Activated CD4-positive, alpha-beta T cell treated with anti-CD3 and anti-CD28 coated beads, Interleukin-2, amount 50 U/mL, for 1 hour (primary cell): ENCODE measurements around the gene HIVEP3.
A peak's percentile ranks its signal among the peaks of the same experiment; 100 is the strongest.

Experiments
- DNase-seq: peaks from one replicate; pipeline ENCODE4 v3.0.0-alpha.2; 2020

HIVEP3 gene

DNA sequence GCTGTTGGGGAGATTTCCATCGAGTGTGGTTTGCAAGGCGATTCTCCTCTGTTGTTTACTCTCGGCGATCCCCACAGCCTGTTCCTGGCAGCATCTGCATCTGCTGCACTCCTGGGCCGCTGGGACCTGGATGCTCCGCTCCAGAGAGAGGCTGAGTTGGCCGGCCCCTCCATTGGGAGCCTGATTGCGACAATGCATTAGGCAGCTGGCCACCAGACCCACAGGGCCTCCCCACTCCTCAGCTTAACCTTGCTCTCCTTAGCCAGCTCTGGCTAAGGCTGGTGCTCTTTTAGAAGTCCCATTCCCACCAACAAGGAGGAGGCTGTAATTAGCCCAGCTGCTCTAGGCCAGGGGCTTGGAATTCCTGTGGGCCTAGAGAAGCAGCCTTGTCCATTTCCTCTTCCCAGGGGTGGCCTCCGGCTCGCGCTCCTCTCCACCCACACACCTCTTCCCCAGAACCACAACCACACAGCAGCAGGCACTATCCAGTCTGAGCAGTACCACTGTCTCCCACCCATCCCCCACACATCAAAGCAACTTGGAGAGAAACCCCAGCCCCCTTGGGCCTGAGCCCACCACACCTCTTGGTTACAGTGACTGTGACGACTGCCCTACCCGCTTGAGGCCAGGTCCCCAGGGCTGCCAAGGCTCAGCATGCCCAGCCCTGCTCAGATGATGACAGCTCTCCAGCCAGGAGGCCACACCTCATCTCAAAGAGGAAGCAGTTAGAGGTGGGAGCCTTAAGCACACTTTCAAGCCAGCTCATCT is 240.4 kb downstream of the HIVEP3 start:
- DNase-seq: no peak

DNA sequence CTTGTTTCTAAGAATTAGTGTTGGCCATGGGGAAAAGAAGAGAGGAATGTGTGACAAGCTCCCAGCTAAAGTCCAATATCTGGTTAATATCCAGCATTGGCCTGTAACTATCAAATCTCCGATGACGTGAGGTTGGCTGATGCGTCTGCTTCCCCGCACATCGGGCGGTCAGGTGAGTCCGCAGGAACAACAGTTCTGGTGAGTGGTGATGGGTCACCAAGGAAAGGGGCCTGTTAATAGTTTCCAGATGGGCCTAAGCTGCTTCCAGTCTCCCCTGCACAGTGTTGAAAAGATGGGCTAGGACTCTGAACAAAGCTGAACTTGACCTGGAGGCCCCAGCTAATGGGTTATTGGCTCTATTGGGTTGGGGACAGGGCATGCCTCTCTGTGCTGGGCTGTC is 241.1 kb downstream of the HIVEP3 start:
- no peak for DNase-seq

DNA sequence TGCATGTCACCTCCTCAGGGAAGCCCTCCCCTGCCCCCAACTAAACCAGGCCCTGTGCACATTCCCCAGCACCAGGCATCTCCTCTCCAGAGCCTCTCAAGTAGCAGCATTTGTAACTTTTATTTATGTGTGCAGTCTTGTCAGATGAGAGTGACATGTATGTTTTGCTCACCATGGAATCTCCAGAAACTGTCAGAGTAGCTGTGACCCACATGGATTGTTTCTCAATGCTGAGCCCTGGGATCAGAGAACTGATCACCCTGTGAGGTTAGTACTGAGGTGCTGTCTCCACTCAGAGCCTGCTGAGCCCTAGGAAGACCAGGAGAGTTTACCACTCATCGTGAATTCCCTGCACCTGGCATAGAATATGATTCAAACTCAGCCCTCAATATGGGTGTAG is 243.3 kb downstream of the HIVEP3 start:
- no peak for DNase-seq

DNA sequence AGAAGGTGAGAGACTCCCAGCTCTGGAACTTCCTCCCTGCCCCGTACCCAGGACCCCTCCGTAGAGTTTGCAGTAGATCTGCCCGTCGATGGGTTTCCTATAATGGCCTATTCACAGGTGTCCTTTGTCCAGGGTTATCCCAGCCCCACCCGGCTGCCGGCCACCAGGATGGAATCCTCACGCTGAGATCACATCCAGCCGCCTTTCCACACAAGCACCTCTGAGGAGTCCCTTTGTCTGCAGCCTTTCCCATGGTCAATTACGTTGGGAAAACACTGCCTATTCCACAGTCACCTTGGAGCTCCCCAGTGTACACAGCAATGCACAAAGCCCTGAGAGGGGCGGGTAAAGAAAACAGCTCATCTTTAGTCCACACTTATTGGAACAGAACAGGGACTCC is 244.2 kb downstream of the HIVEP3 start:
- DNase-seq: no peak

DNA sequence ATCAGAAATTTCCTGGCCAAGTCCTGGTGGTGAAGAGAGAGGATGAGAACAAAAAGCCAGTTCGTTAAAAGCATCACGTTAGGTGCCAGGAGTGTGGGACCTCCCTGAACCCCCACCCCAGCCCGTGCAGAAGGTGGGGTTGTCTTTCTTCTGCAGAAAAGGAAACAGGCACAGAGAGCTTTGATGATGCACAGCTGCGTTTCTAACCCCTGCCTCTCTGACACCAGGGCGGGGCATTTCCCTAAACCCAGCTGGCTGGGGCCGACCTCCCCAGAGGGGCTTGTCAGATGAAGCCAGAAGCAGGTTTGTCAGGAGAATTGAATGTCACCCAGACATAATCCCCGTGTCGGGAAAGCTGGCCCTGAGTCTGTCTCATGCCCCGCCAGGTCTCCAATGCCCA is 244.9 kb downstream of the HIVEP3 start:
- peak; percentile 27 for DNase-seq

DNA sequence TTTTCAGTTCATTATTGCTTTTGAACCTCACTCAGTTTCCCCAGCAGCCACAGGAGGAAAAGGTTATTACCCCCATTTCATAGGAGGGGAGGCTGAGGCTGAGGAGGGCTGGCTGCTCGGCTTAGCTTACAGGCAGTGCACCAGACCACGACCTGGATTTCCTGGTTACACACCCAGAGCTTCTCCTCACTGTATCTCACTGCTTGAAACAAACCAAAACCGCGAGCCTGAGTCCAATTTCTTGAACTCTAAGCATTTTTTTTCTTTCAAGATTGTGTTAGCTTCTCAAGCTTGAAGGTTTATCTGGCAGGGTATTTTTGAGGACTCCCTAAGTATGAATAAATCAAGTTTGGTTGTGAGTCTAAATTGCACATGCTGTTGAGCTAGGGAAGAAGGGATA is 245.3 kb downstream of the HIVEP3 start:
- peak; percentile 45 for DNase-seq

DNA sequence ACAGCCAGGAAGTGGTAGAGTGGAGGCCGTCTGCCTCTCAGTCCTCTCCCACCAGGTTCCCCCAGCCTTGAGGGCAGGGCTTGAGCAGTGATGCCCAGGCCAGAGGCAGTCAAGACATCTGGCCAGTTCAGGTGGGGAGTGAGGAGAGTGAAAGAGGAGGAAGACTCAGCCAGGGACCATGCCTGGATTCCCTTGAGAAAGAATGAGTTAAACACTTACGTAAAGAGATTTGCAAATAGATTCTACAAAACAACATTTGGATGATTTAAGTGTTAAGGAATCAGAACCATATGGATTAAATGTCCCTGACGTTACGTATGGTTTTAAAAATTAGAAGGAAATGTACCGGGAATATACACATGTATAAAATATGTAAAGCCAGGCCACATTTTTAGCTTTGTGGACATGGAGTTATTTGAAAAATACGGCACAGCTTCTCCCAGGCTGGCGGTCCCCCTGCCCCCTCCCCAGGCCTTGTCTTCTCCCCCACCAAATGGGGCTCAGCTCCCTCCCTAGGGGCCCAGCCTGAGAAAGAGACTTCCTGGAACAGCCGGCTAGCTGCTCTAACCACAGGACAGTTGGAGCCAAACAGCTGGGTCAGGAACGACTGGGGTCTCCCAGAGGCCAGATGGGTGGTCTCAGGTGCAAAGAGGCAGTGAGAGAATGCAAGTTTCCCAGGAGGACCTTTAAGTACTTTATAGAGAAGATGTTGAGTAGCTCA is 245.9 kb downstream of the HIVEP3 start:
- DNase-seq: no peak

DNA sequence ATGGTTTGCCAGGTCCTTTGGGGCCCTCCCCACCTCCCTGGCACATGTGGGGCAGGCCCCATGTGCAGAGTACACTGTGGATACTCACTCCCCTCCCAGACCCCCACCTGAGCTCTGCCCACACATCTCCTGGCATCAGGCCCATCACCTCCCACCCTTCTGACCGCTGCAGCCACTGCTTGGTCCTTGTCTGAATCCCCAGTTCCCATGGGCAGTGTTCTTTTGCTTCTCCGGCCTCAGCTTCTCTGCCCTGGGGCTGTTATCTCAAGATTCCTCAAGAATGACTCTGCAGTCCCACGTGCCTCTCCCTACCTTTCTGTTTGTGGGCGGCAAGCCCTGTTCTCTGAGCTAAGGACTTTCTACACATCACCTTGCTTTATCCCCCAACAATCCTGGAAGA is 246.5 kb downstream of the HIVEP3 start:
- DNase-seq: no peak

DNA sequence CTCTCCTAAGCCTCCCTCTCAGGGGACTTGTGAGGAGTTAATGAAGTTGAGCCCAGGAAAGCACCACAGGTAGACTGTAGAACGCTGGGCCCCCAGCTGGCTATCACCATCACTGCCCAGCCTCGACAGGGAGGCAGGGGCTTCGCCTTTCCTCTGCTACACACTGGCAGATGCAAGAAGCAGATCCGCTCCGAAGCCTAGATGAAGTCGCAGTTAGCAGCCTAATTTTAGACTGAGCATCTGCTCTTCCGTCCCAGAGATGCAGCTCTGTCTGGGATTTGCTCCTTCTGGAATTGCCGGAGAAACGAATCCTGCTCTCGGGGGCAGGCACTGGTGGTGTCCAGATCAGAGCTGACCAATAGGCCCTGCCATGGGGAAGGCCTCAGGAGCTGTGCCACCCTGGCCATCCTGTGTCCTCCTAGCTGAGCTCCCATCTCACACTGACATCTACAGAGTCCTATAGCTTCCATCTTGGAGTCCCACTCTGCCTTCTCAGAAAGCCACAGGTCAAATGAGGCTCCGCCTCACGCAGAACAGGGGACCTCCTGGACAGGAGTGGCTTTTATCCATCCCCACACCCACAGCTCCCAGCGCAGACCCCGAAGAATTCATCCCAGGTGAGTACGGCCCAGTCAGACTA is 247.5 kb downstream of the HIVEP3 start:
- DNase-seq: no peak

DNA sequence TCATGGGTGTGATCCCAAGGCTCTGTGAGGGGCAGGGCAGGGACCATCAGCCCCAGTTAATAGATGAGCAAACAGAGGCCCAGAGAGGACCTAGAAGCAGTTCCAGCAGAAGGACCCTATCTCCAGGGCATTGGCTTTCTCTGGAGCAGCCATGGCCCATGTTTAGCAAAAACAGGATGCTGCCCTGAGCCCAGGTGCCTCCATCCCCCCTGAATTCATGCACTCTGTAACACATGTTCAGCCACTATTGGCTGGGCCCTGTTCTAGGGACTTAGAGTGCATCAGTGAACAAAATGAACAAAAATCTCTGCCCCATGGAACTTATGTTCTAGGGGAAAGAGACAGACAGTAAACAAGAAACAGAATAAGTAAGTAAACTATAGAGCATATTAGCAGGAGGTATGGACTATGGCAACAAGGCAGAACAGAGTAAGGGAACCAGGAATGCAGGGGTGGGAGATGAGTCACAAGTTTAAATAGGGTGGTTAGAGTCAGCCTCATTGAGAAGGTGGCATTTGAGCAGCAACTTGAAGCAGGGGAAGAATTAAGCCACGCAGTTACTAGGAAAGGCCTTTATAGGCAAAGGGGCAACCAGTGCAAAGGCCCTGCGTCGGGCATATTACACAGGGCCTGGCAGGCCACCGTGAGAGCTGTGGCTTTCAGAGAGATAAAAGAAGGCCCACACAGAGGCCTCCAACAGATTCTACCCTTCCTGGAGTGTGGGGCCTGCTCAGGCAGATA is 248.3 kb downstream of the HIVEP3 start:
- no peak for DNase-seq

DNA sequence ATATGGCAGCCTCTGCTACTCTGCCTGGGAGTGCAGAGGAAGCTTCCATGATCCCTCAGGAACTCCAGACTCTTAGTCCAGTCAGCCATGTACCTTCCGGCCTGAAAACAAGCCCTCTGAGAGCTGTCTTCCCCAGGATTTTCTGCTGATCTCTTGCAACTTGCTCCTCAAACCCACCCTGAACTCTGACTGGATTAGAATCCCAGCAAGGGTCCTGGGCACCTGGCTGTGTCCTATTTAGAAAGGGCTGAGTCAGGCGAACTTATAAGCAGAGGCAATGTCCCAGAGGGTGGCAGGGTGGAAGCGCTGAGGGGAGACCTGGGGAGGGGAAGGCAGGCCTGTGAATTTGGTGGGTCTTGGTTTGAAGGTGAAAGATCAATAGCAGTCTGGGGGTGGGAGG is 249.8 kb downstream of the HIVEP3 start:
- no peak for DNase-seq

DNA sequence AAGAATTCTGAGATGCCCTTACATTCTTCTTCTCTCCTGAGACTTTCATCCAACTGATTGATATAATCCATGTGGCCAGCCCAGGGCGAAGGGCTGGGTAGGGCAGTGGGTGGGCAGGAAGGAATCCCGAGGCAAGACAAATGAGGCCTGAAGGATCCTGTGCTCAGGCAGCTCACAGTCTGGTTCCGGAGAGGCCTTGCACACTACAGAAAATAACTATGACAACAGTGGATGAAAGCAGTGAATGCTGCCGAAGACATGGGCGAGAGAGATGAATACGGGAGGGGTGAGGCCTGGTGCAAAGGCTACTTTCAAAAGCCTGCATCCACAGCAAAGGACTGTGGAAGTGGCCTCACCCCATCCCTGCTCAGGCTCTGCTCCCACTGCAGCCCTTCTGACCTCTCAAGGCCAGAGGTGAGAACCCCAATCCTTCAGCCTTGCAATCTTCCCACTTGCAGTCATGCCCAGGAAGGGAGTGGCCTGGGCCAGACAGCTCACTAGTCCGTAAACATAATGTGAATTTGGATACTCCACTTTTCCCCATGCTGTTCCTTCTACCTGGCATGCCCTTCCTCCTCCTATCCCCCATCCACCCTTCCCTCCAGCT is 250.6 kb downstream of the HIVEP3 start:
- DNase-seq: no peak

DNA sequence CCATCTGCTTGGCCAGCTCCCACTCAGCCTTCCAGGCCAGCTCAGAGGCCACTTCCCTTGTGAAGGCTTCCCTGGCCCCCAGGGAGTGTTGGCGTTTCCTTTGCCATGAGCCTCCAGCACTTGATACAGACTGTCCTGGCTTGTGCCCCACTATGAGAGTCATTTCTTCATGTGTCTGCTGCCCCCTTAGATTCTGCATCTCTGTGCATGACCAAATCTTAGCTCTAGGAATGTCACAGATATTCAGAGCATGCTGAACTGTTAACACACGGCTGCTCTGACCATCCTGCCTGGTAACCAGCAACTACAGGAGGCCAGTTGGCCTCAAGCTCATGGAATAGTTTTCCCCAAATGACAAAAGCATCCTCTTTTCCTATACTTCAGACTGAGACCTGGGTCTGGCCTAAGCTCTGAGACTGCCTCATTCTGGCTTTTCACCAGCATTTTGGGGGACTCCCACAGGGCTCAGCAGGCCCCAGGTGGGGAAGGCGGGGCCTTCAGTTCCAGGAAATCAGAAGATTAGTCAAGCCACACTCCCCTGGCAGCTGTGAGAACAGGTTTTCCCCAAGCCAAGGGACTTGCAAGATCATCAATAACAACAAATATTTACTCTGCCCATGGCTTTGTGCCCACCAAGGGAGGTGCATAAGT is 251.6 kb downstream of the HIVEP3 start:
- DNase-seq: peak; percentile 42

DNA sequence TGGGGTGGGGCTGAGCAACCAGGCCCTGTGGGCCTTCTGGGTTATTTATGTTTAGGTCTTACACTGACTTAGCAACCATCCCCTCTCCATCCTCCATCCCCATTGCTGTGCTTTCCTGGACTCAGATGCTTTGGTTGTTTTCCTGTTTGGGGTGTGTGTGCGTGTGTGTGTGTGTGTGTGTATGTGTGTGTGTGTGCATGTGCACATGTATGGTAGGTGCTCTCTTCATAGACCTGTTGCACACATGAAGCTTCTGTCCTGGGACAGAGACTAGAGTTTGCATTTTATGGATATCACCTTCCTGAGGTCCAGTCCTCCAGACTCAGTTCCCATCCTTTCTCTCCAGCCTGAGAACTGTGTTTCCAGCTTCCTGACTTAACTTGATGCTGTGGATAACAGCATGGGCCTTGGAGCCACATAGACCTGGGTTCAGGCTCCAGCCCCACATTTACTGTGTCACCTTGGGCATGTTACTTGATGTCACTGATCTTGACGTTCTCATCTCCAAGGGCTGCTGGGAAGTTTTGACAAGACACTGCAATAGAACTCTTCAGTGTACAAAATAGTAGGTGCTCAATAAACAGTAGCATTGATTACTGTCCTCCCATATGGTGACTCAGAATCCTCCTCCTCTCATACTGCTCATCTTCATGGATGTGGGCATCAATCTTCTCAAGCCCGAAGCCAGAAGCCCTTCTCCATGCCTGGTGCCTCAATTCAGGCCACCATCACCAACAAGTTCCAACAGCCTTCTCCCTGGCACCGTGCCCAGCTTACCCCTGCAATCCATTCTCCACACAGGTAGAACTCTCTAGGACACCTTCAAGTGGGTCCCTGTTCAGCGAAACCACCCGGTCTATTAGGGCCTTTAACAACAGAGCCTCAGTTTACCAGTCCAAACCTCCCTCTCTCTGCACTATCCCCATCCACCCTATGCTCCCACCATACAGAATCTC is 252.5 kb downstream of the HIVEP3 start:
- DNase-seq: no peak

DNA sequence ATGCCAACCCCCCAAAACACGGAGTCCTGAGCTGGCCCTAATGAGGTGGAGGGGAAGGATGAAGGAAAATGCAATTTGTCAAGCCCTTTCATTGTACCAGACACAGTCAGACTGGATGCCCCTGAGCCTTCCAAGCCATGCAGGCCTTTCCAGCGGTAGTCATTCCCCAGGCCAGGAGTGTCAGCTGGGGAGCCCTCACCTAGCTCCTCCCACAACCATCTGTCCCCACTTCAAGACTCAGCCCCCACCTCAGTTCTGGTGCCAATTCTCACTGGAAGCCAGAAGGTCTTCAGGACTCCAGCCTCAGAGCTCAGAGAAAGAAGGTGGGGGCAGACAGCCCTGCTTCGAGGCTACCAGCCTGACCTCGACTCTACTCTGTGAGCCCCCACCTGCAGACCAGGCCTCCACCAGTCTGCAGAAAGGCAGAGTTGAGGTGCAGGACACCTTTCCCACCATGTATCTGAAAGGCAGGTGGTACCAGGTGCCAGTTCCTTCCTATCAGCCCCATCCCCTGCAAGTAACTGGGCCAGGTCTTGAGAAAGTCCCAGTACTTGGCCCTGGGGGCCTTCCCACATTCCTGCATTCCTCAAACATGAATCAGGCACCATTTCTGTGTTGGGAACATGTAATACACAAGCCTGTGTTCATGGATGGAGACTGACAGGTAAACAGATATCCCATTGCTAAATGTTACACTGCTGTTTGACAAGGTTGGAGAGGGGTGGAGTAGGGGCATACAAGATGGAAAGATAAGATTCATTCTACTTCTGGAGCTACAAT is 253.7 kb downstream of the HIVEP3 start:
- DNase-seq: no peak

DNA sequence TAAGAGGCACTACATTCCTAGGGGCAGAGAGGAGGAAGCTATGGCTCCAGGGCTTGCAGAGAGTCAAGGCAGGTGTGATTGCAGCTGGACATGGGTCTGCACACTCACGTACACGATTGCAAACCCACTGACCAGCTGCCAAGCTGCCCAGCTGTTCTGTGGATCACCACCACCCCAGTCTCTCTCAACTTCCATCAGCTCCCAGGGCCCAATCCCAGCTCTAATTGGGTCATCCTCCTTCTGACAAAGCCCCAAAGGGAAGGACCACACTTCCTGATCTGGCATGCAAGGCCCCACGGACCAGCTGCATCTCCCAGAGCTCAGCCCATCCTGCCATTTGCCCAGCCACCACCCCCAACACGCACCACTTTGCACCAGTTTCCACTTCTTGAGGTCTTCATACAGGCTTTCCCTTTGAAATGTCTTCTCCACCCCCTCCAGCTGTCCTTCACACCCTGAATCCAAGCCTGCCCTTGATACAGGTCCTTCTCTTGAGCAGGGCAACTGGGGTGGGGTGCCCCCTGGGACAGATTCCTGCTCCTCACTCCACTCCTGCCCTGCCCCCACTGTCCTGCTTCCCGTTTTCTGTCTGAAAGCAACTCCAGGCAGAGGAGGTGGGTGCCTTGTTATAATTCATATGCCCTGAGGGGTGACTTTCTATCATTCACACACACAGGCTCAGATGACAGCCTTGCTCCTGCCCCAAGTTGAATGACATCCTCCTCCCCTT is 254.9 kb downstream of the HIVEP3 start:
- DNase-seq: no peak

DNA sequence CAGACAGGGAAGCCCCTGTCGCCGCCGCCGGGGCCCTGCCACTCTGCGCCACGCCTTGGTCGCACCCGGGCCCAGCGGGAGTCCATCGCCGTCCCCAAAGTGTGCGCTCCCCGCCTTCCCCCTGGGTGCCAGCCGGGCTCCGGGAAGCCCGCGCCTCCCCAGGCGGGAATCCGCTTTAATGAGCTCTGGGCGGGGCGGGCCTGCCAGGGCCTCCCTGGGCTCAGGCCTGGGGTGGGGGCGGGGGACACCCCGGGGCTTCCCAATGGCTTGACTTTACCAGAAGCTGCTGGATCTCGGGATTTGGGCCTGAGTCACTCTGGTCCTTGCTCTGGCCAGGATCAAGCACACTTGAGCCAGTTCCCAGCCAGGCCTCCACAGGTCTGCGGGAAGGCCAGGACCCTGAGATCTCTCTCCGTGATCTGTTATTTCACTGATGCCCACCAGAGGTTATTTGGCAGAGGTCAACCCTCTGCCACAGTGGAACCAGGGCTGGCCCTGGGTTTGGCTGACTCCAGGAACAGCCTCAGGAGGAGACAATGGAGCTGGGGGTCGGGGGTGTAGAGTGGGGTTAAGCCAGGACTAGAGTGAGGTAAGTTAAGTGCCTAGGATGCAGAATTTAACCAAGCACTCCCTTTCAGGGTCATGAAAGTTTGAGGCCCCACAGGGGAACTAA is 255.8 kb downstream of the HIVEP3 start:
- DNase-seq: no peak

DNA sequence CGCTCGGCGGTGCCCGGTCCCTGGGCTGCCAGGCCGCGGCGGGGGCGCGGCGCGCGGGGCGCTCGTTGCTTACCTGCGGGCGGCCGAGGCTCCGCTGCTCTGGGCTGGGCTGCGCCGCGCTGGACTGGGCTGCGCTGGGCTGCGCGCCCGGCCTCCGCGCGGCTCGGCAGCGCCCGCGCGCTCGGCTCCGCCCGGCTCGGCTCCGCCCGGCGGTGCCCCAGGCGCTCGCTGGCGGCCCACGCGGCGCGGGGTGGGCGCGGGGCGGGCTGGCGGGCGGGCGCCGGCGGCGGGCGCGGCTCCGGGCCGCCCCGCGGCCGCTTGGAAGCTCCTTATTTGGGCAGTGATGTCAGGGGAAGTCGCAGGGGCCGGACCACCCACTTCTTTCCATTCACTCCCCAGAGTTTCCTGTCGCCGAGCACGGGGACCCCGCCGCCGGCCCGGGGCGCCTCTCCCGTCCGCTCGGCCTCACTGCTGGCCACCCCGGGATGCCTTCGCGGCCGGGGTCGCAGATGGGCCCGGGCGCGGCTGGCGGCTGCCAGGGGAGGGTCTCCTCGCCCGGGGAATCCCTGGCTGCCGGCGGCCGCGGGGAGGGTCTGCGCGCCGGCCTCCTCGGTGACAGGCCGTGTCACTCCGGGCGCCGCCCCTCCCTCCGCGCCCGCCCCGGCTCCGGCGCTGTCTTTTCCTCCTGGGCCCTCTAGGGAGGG is 256.5 kb downstream of the HIVEP3 start:
- DNase-seq: peak; percentile 68
